DMS53 treated with DMSO at 0.1 percent for 48 hours (cell line): ENCODE results near the gene S100PBP.

Experiments
- DNase-seq: peaks from one replicate; lab custom pipeline; 2025; ENCODE audit not compliant: unreplicated experiment; lab: John Stamatoyannopoulos, UW

S100PBP gene

GRCh38 chr1:32886004-32886827 is 68.8 kb downstream of the S100PBP start, which contains the start of gene HPCA:
HPCA (plus strand) TSS chr1:32886491; CDS start chr1:32888899, 2,408 bp downstream.
- peak; percentile 18 for DNase-seq

GRCh38 chr1:32886828-32887414 is 69.5 kb downstream of the S100PBP start:
- no peak for DNase-seq

- DNase-seq = no peak
Observed at GRCh38 chr1:32887623-32888022, 70.2 kb downstream of the S100PBP start.

- DNase-seq = no peak
Observed at GRCh38 chr1:32888134-32888533, 70.7 kb downstream of the S100PBP start.

- no peak for DNase-seq
Observed at GRCh38 chr1:32888677-32889420, 71.4 kb downstream of the S100PBP start.

- no peak for DNase-seq
Observed at GRCh38 chr1:32889731-32890278, 72.4 kb downstream of the S100PBP start.

- no peak for DNase-seq
Observed at GRCh38 chr1:32890516-32891240, 73.2 kb downstream of the S100PBP start.

GRCh38 chr1:32891241-32891570 is 73.8 kb downstream of the S100PBP start:
- no peak for DNase-seq

- DNase-seq = no peak
Observed at GRCh38 chr1:32891630-32892029, 74.2 kb downstream of the S100PBP start.

GRCh38 chr1:32892368-32893197 is 75.1 kb downstream of the S100PBP start:
- DNase-seq = peak; percentile 49

- peak; percentile 49 for DNase-seq
Observed at GRCh38 chr1:32893198-32894018, 76.0 kb downstream of the S100PBP start.

GRCh38 chr1:32894019-32894600 is 76.7 kb downstream of the S100PBP start:
- no peak for DNase-seq

- DNase-seq = no peak
Observed at GRCh38 chr1:32894681-32895080, 77.2 kb downstream of the S100PBP start.

GRCh38 chr1:32895325-32896215 is 78.1 kb downstream of the S100PBP start:
- DNase-seq = no peak

- no peak for DNase-seq
Observed at GRCh38 chr1:32896451-32896850, 79.0 kb downstream of the S100PBP start.

GRCh38 chr1:32897082-32898049 is 79.9 kb downstream of the S100PBP start:
- no peak for DNase-seq

- no peak for DNase-seq
Observed at GRCh38 chr1:32898056-32898455, 80.6 kb downstream of the S100PBP start.
